T-helper 9 cell (primary cell): Measurements from ENCODE around the gene TENM3.

Experiments used
- DNase-seq: peaks from one replicate; pipeline ENCODE4 v3.0.0-alpha.2; 2020

TENM3 gene

DNA sequence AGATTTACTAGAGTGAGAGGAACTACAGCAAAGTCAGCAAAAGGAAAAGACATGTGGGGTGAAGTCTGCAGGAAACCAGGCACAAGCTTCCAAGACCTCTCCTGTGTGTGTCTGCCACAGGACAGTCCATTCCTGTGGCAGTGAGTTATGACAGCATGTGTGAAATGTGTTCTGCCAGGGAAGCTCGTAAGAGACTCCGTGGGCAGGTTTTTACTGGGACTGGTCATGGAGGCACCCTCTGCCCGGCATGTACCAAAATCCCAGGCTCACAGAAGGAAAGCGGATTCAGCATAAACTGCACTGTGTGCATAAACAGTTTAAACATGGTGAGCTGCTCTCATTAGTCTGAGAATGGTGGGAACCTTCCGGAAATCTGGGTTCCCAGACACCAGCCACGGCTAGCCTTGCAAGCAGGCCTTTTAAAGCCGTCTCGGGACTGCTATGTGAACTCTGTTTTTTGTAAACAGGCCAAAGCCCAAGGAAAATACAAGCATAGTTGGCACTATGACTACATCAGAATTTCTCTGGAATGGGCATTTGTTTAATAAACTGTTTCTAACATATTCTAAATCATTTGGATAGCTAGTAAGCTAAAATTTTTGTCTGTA lies 288.5 kb downstream of the TENM3 start:
- no peak for DNase-seq

DNA sequence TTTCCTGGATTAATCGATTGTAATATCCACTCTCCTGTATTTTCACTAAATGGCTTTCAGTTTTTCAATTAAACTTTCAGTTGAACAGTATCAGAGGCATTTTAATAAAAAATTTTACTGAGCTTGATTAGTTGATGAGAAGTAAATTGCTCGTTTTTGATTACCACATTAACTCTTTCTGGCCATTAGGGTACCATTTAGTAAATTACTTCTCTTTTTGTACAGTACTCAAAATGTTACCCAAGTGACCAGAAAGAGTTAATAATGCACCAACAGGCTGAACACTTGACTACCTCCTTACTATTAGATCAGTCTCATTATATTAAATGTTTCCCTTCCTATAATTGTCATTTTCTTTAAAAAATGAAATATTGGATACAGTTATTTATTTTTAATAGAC lies 289.2 kb downstream of the TENM3 start:
- DNase-seq, result no peak

DNA sequence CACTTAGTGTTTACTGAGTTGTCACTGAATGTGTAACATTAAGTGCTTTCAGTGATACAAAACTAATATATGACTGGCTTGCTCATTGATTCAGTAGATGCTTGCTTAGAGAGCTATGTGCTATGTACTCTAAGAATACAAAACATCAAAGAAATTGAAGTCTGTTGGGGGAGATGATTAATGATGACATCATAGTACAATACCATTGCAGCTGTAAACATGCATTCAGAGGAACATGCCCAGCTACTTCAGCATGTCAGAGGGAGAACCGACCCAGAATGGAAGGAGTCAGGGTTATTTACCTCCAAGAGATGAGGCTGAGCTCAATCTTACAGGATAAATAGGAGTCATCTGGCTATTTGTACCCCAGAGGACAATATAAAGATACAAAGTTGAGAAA lies 290.8 kb downstream of the TENM3 start:
- no peak for DNase-seq

DNA sequence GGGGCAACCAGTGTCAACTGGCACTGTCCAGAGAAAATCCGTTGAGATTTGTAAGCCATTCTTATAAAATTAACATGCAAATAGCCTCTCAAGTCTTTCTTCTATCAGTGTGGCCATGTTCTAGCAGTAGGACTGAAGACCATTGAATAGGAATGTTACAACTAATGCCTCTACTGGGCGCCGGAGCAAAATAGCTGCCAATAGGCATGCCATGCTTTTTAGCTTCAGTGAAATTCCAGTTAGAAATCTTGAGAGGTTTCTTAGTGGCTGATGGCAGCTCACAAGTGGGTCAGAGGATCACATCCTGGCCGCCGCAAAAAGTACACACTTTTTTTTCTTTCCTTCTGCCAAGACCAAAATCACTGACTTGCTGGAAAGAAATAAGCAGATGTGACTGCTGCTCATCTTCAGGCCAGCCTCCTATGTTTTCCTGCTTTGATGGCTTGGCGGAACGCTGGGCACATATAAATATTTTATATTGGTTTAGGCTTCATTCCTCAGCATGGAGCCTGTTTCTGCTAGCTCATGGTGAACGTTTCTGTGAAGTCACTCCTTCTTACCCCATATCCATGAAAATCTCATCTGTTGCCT lies 293.1 kb downstream of the TENM3 start:
- DNase-seq, result no peak

DNA sequence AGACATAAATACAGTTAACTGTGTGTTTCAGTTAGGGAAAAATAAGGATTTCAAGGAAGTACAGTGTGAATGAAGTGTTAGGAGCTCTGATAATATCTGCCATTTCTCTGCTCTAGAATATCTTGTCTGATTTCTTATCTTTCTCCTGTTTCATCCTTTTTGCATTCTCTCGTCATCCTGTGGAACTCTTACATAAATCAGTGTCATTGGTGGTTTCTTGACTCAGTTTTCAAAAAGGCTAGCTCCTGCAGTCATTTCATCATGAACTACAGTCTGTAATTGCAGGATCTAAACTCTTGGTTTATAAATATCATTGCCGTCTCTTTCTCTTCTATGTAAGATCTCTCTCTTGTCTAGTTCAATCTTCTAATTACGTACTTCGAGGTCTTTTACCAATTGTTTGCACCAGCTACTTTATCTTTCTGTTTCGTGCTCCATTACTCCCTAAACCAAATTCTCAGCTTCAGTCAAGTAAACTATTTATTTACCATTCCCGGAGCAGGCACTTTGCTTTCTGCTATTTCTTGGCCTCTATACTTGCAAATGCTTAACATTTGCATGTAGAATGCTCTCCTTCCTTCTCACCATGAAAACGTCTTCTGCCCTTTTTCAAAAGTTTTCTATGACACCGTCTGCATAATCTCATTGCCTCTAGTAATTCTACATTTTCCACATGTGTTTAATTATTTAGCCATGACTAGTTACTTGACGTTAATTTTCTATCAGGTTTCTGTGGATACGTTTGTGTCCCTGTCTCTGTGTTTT lies 294.0 kb downstream of the TENM3 start:
- DNase-seq, result no peak

DNA sequence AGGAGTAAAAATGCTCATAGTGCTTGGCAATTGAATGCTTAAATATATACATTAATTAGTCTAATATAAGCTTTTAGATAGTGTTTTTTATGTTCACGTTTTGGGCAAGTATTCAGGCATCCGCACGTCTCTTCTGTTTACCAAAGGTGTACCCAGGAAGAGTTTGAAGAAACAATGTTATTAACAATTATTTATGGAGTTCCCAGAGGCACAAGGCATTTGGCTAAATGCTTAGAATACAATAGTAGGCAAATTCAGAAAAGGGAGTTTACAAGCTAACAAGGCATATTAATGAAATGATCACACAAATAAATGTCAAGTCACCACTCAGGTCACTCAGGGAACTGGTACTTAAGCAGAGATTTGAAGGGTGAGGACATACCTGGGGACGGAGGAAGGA lies 294.8 kb downstream of the TENM3 start:
- DNase-seq, result no peak

DNA sequence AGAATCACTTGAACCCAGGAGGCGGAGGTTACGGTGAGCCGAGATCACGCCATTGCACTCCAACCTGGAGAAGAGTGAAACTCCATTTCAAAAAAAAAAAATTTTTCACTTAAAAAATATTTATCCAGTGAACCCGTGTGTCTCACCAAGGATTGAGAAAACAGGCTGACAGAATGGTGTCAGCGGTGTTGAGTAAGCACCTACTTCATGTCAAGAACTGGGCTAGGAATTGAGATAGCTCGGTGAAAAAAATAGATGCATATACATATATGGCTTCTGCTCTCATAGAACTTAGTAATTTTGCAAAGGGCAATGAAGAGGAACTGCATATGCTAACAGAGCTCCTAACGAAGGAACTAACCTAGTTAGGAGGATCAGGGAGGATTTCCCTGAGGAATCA lies 297.3 kb downstream of the TENM3 start:
- no peak for DNase-seq

DNA sequence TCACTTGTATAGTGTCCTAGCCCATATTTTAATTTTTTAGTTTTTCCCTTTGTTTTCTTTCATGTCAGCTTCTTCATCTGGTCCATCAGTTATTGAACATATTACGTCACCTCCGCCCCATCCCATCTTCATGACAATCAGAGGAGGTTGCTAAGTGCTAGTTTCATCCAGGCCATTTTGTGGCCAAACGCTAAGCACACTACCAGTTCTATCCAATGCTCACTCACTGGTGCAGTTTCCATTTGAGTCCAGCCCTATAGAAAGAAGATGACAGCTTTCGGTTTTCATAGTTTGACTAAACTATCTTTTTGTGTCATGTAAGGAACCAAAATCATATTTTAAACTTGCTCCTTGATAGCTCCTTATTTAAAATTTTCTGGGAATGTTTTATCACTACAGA lies 304.2 kb downstream of the TENM3 start:
- DNase-seq, result no peak

DNA sequence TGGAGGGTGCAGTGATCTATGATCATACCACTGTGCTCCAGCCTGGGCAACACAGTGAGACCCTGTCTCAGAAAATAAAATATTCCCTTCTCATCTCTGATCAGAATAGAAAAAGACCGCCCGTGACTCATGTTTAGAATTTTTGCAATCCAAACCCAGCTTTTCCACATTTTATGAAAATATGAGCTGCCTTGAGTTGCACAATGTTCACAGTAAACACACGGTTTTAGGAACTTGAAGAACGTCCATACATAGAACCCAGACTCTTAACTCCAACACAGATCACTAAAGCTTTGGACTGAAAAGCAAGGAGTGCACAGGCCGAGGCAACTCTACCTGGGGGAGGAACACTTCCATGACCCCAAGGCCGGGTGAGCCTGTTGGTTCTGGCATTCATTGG lies 305.0 kb downstream of the TENM3 start:
- no peak for DNase-seq

DNA sequence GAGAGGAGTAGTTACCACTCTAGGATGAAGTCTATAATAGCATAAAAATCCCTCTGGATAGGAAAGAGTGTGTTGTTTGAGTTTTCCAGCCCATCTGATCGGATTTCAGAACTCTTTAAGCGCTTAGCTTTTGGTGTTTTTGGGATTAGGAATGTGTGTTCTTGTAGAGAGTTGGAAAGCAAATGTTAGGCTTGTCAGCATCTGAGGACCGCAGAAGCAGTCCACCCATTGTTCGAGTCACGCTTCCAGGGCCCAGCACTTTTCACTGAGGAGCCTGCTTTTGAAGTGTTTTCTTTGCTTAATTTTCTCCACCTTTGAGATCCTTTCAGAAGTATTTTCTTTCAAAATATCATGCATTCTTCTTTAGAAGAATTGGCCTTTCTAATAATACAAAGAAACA lies 306.2 kb downstream of the TENM3 start:
- DNase-seq, result no peak

DNA sequence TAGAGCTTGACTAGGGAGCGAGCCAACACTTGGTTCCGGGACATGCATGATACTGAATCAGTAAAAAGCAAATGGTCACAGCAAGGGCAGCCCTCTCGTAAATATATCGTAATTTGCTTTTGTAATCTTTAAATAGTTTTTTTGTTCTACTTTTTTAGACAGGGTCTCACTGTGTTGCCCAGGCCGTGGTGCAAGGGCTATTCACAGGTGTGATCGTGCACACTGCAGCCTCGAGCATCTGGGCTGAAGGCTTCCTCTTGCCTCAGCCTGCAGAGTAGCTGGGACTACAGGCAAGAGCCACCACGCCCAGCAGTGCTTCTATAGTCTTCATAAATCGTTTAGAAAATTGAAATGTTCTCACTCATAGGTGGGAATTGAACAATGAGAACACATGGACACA lies 309.7 kb downstream of the TENM3 start:
- no peak for DNase-seq

DNA sequence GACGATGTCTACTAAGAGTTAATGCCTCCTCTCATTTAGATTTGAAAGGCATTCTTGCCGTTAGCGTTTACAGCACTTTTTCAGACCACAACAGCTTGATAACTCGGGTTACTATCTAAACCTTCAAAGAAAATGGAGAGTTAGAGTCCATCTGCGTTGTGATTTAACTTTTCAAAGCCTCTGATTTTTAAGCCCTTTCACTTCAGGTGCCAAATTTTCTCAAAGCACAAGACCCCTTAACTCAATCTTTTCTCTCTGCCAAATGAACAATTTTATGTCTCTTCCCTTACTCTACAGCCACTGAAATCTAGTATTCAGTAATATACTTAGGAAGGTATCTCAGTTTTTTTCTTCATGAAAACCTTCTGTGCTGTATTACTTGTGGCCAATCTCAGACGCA lies 310.5 kb downstream of the TENM3 start:
- no peak for DNase-seq

DNA sequence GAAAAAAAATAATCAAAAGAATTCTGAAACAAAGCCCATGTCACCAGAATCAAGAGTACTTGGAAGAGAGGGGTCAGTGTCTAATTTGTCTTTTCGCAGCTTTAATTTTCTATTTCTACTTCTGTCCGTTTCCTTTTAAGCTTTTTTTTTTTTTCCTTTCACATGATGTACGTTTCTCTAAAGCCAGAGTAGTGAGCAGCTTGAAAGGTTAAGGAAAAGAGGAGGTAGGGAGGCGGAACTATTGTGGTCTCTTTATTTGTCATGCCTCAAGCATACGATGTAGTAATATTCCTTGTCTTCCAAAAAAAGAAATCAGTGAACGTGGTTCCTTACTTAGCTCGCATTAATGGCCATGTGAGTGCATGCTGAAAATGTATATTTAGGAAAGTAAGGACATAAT lies 311.5 kb downstream of the TENM3 start:
- no peak for DNase-seq

DNA sequence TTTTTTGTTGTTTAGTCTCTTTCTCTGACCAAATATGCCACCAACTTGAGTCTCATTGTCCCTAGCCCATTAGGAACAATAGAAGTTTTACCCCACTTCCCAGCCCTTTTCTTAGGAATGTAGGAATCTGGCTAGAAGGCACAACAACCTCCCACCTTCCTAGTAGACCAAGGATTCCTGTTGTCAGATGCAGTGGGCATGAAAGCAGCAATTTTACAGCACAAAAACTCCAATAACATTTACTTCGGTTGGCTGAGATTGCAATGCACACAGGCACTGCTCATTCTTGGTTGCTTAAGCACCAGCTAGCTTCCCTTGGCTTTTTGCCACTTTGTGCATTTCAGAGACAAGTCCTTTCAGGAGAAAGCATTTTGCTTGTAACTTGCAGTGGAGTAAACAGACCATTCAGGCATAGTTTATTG lies 312.8 kb downstream of the TENM3 start:
- no peak for DNase-seq

DNA sequence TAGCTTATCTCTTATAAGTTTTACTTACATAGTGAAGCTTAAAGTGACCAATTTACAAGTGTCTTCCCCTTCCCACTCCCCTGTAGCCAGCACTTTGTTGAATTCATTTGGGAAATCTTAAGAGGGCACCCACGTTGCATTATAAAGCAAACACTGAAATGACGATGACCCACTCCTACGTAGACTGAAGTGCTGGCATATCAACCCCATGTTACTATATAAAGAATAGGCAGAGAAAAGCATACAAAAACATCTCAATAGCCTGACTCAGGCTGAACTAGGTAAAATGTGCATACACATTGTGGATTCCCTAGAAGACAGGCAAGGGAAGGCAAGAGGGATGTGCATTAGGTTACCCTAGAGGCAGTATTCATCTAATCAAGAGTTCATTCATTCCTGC lies 313.4 kb downstream of the TENM3 start:
- DNase-seq, result no peak

DNA sequence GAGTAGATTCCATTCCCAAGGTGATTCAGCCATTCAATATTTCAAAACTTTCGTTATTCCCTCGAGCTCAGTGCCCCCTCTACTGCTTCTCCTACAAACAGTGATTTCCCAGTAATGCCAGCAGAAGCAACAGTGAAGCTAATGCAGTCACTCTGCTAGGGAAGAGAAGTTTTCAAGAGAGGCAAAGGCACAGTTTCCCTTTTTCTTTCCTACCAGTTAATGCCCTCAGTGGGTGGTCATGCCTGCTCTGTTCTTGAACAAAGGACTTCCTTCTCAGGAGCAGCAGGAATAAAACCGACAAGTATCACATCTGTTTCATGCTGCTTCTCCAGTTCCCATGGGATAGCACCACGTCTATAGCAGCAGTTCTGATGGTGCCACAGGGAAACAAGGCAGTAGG lies 317.2 kb downstream of the TENM3 start:
- no peak for DNase-seq

DNA sequence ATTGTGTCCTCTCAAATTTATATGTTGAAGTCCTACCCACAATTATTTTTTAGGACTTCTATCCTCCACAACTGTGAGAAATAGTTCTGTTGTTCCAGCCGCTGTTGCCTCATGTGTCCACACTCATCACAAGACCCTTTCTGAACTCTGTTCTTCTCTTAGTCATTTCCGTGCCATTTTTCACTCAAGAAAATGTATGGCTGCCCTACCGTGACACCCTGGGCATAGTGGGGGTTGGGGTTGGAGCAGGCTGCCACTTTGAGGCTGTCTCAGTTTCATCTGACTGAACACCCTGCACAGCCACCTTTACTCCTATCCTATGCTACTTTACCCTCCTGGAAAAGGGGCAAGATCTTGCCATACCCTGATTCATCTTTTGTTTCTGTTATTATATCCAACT lies 319.1 kb downstream of the TENM3 start:
- no peak for DNase-seq

DNA sequence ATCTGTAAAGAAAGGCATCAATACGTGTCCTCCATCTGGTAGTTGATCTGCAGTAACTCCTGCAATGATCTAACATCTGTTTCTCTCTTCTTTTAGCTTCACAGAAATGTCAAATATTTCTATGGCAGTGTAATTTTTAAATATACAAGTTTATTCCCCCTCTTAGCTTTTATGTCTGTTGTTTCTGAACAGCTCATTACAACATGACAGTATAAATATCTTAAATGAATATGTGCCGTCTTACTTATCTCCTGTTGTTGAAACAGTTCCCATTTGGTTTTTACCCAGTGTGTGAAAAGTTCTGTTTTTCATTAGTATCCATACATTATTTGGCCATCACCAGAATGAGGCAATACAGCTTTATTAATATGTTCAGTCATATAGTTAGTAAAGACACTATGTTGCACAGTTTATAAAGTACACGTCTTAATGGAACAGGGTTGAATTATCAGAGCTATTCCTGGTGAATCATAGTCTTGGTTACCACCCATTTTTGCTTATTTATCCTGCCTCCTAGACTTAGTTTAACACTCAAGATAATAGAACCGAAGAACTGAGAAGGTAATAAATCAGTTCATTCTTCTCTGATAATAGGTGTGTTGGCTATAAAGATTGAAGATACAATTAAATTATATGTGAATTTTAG lies 321.6 kb downstream of the TENM3 start:
- no peak for DNase-seq

DNA sequence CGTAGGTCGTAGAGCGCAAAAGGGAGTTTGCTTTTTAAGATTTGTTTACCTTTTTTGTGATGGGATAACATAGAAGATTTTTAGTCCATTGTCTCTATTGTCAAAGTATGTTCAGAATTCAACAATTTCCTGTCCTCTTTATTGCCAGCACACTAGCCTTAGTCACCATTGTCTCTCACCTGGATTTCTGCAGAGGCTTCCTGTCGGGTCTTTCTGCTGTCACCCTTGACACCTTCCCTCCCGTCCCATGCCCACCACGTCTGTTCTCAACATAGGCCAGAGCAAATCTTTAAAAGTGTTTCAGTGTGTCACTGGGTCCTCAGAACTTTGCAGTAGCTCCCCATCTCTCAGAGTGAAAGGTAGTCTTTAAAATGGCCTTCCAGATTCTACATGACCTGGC lies 323.9 kb downstream of the TENM3 start:
- DNase-seq, result no peak

DNA sequence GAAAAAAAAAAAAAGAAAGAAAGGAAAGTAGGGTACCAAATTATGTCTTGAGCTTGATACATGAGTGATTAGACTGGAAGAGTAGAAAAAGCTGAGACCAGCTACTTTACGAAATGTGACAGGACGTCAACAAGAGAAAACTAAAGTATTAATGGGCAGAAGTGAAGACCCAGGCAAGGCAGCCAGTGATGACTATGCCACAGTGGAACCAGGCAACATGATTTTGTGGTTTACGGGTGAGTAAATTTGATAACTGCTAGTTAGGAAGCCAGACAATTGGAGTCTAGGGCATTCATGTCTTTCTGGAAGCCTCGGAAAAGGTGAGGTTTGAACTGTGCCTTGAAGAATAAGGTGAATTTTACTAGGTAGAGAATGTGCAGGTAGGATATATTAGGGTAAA lies 326.4 kb downstream of the TENM3 start:
- DNase-seq, result no peak

DNA sequence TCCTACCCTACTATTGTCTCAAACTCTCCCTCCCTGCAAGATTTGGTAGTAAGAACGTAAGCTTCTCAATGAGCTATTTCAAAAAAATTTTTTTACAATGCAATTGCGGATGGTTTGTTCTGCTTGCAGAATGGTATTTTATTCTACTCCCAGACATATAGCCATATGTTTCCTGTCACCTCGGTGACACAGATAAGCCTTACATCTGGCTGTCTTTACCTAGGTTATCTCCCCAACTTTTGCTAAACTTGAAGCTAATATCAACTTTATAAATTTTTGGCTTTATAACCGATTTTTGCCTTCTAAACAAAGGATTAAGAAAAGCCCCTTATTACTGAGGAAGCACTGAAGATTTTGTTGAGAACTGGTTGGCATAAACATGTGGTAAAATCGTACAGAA lies 331.5 kb downstream of the TENM3 start:
- no peak for DNase-seq

DNA sequence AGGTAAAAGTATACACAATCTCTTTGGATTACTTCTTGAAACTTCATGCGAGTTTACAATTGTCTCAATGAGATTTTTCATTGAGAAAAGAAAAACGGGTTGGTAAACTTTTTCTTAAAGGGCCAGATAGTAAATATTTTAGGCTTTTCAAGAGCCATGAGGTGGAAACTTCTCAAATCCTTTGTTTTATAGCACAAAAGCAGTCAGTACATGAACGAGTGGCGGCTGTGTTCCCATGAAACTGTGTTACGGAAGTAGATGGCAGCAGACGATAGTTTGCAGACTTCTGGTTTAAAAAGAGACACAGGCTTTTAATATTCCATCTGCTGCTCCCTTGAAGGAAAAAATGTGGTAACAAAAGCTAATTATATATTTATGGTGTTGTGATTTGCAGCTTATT lies 332.0 kb downstream of the TENM3 start:
- no peak for DNase-seq

DNA sequence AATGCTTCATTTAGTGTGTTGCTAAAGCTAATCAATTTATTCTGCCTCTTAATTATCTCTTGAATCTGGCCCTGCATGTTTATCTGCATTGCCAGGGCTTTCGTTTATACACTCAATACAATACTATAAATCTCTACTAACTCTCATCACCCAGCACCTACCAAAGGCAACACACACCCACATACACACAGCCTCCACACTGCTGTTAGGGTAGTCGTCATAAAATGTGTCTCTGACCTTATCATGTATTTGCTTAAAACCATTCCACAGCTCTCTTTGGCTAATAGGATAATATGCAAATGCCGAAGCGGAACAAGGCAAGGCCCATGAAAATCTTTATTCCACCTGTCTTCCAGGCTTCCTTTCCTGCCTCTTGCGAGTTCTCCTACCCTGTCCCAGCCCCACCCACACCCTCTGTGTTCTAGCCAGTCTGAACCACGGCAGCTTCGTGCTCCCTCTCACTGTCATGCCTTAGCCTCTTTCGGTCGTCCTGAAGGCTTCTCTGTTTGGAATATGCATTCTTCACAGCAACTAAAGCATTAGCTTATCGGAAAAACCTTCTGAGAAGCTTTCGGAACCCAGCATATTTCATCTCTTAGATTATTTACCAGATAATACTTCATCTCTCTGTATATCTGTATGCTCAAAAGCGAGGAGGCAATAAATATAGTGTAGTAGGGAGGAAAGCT lies 333.5 kb downstream of the TENM3 start:
- no peak for DNase-seq
